HepG2 (cell line): ENCODE data around the gene PKM. TPM values are rescaled to one million over a fixed set of nuclear protein-coding genes. Genes with fewer than 3 reads are reported as not detected.

ENCODE experiments used
- ADNP ChIP-seq: sonication (generic); formaldehyde crosslinking; IDR thresholded peaks from 2 replicates; pipeline ENCODE4 v1.4.0; 2020; ENCODE audit warnings: missing genetic modification reagents
- AHR ChIP-seq: IDR thresholded peaks from 2 replicates; pipeline ENCODE4 v1.6.1; 2018; ENCODE audit warnings: missing genetic modification reagents, missing compliant biosample characterization
- CBX1 ChIP-seq: IDR thresholded peaks from one replicate; pipeline ENCODE4 v1.6.1; 2016; ENCODE audit warnings: antibody characterized with exemption, low read depth
- FOSL2 ChIP-seq: sonication (generic); formaldehyde crosslinking; IDR thresholded peaks from 2 replicates; pipeline ENCODE4 v1.4.0; 2020; ENCODE audit warnings: missing genetic modification reagents
- FOXO1 ChIP-seq: sonication (generic); formaldehyde crosslinking; IDR thresholded peaks from 2 replicates; pipeline ENCODE4 v1.4.0; 2020; ENCODE audit warnings: missing genetic modification reagents
- GFI1 ChIP-seq: sonication (generic); formaldehyde crosslinking; IDR thresholded peaks from 2 replicates; pipeline ENCODE4 v1.5.0; 2020; ENCODE audit warnings: missing genetic modification reagents, mild to moderate bottlenecking, borderline replicate concordance
- HCFC1 ChIP-seq: fragments of 150-350 bp; IDR thresholded peaks from 2 replicates; pipeline ENCODE4 v1.6.1; 2014; ENCODE audit warnings: low read depth, low read length
- HNF4A ChIP-seq: sonication (generic); formaldehyde crosslinking; IDR thresholded peaks from 2 replicates; pipeline ENCODE4 v1.4.0; 2020; ENCODE audit warnings: missing genetic modification reagents
- ISL2 ChIP-seq: sonication (generic); formaldehyde crosslinking; IDR thresholded peaks from 2 replicates; pipeline ENCODE4 v1.5.0; 2020; ENCODE audit warnings: missing genetic modification reagents
- JUN ChIP-seq: sonication (generic); formaldehyde crosslinking; IDR thresholded peaks from 2 replicates; pipeline ENCODE4 v1.4.0; 2020; ENCODE audit warnings: mild to moderate bottlenecking, missing genetic modification reagents
- JUND ChIP-seq: sonication (generic); formaldehyde crosslinking; IDR thresholded peaks from 2 replicates; pipeline ENCODE4 v1.8.0; 2022; ENCODE audit warnings: mild to moderate bottlenecking, missing genetic modification reagents
- MAFF ChIP-seq: IDR thresholded peaks from 2 replicates; pipeline ENCODE4 v1.6.1; 2011; ENCODE audit warnings: low read depth, low read length, improper control_type of control experiment
- THAP11 ChIP-seq: IDR thresholded peaks from 2 replicates; pipeline ENCODE4 v1.6.1; 2016; ENCODE audit warnings: missing biosample characterization, missing genetic modification reagents
- polyA plus RNA-seq, 8 experiments: library from polyadenylated mRNA; depleted of rRNA in 3 of 8; stranded (reverse) in 7 of 8; unstranded in 1 of 8; fragments of >200 nt; fragmentation: Illumina TruSeq in 4 of 8; extraction: Trizol in 4 of 8; gene quantifications; 2 replicates each; pipeline versions ENCODE4 v1.2.1 to v1.2.3, GENCODE V29; 2011 to 2016; ENCODE audit warnings: low read depth in 4 of 8, missing spikeins in 1 of 8, mixed read lengths in 1 of 8; ENCODE audit not compliant: insufficient read depth in 1 of 8
- total RNA-seq, 5 experiments: library from RNA; depleted of rRNA; stranded (reverse); fragments of >200 nt; fragmentation: Illumina TruSeq; extraction: Trizol; gene quantifications; 2 replicates each; pipeline ENCODE4 v1.2.3, GENCODE V29; 2016; ENCODE audit warnings: low read depth in 1 of 5
- TF ChIP-seq, protein P1 (sequence below): sonication (generic); formaldehyde crosslinking; conservative IDR thresholded peaks from 2 replicates; pipeline ENCODE4 v1.4.0; 2020; ENCODE audit warnings: mild to moderate bottlenecking, missing genetic modification reagents, moderate library complexity
- TF ChIP-seq, protein P2 (sequence below): IDR thresholded peaks from 2 replicates; pipeline ENCODE4 v1.6.1; 2016; ENCODE audit warnings: low read depth, borderline replicate concordance
- TF ChIP-seq, protein P3 (sequence below): sonication (generic); formaldehyde crosslinking; IDR thresholded peaks from 2 replicates; pipeline ENCODE4 v1.9.0; 2021; ENCODE audit warnings: missing genetic modification reagents, mild to moderate bottlenecking, borderline replicate concordance
- TF ChIP-seq, protein P4 (sequence below): sonication (generic); formaldehyde crosslinking; IDR thresholded peaks from 2 replicates; pipeline ENCODE4 v1.8.0; 2022; ENCODE audit warnings: mild to moderate bottlenecking, missing genetic modification reagents, borderline replicate concordance
- TF ChIP-seq, protein P5 (sequence below): sonication (generic); formaldehyde crosslinking; IDR thresholded peaks from 2 replicates; pipeline ENCODE4 v1.4.0; 2020; ENCODE audit warnings: missing genetic modification reagents
- TF ChIP-seq, protein P6 (sequence below): IDR thresholded peaks from 2 replicates; pipeline ENCODE4 v1.6.1; 2016; ENCODE audit warnings: missing compliant biosample characterization, missing genetic modification reagents, borderline replicate concordance

The PKM gene
- total and polyA plus RNA-seq, 2 of the 13 experiments (the other 11 are each of a cell fraction or from before 2014, with no cell fraction given): 488 to 780 TPM

DNA sequence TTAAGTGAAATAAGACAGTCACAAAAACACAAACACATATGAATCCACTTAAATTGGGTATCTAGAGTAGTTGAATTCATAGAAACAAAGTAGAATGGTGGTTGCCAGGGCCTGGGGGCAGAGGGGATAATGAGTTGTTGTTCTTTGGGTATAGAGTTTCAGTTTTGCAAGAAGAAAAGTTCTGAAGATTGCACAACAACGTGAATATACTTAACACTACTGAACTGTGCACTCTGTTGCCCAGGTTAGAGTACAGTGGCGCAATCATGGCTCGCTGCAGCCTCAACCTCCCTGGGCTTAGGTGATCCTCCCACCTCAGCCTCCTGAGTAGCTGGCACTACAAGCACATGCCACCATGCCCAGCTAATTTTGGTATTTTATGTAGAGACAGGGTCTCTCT is 48.3 kb downstream of the PKM start (continued):
- TF ChIP-seq, protein P1, sequence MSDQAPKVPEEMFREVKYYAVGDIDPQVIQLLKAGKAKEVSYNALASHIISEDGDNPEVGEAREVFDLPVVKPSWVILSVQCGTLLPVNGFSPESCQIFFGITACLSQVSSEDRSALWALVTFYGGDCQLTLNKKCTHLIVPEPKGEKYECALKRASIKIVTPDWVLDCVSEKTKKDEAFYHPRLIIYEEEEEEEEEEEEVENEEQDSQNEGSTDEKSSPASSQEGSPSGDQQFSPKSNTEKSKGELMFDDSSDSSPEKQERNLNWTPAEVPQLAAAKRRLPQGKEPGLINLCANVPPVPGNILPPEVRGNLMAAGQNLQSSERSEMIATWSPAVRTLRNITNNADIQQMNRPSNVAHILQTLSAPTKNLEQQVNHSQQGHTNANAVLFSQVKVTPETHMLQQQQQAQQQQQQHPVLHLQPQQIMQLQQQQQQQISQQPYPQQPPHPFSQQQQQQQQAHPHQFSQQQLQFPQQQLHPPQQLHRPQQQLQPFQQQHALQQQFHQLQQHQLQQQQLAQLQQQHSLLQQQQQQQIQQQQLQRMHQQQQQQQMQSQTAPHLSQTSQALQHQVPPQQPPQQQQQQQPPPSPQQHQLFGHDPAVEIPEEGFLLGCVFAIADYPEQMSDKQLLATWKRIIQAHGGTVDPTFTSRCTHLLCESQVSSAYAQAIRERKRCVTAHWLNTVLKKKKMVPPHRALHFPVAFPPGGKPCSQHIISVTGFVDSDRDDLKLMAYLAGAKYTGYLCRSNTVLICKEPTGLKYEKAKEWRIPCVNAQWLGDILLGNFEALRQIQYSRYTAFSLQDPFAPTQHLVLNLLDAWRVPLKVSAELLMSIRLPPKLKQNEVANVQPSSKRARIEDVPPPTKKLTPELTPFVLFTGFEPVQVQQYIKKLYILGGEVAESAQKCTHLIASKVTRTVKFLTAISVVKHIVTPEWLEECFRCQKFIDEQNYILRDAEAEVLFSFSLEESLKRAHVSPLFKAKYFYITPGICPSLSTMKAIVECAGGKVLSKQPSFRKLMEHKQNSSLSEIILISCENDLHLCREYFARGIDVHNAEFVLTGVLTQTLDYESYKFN: peak; percentile 87
- TF ChIP-seq ISL2 (CRISPR knock-in tag) (peak; percentile 82), CBX1 (peak; percentile 85), HCFC1 (no peak), MAFF (no peak), FOXO1 (CRISPR knock-in tag) (peak; percentile 90), HNF4A (CRISPR knock-in tag) (peak; percentile 99), GFI1 (CRISPR knock-in tag) (no peak), AHR (CRISPR knock-in tag) (peak; percentile 36; the same call in 1 of the 2 replicates), JUND (peak; percentile 57; the same call in 1 of the 2 replicates), ADNP (CRISPR knock-in tag) (peak; percentile 96), FOSL2 (CRISPR knock-in tag) (peak; percentile 77), THAP11 (CRISPR knock-in tag) (peak; percentile 73), JUN (CRISPR knock-in tag) (no peak)
- TF ChIP-seq, protein P2, sequence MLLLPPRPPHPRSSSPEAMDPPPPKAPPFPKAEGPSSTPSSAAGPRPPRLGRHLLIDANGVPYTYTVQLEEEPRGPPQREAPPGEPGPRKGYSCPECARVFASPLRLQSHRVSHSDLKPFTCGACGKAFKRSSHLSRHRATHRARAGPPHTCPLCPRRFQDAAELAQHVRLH (CRISPR knock-in tag): peak; percentile 69; the same call in 1 of the 2 replicates
- TF ChIP-seq, protein P3, sequence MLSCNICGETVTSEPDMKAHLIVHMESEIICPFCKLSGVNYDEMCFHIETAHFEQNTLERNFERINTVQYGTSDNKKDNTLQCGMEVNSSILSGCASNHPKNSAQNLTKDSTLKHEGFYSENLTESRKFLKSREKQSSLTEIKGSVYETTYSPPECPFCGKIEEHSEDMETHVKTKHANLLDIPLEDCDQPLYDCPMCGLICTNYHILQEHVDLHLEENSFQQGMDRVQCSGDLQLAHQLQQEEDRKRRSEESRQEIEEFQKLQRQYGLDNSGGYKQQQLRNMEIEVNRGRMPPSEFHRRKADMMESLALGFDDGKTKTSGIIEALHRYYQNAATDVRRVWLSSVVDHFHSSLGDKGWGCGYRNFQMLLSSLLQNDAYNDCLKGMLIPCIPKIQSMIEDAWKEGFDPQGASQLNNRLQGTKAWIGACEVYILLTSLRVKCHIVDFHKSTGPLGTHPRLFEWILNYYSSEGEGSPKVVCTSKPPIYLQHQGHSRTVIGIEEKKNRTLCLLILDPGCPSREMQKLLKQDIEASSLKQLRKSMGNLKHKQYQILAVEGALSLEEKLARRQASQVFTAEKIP: no peak
- TF ChIP-seq, protein P4, sequence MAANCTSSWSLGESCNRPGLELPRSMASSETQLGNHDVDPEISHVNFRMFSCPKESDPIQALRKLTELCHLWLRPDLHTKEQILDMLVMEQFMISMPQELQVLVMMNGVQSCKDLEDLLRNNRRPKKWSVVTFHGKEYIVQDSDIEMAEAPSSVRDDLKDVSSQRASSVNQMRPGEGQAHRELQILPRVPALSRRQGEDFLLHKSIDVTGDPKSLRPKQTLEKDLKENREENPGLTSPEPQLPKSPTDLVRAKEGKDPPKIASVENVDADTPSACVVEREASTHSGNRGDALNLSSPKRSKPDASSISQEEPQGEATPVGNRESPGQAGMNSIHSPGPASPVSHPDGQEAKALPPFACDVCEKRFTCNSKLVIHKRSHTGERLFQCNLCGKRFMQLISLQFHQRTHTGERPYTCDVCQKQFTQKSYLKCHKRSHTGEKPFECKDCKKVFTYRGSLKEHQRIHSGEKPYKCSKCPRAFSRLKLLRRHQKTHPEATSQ: peak; percentile 53; the same call in 1 of the 2 replicates
- TF ChIP-seq, protein P5, sequence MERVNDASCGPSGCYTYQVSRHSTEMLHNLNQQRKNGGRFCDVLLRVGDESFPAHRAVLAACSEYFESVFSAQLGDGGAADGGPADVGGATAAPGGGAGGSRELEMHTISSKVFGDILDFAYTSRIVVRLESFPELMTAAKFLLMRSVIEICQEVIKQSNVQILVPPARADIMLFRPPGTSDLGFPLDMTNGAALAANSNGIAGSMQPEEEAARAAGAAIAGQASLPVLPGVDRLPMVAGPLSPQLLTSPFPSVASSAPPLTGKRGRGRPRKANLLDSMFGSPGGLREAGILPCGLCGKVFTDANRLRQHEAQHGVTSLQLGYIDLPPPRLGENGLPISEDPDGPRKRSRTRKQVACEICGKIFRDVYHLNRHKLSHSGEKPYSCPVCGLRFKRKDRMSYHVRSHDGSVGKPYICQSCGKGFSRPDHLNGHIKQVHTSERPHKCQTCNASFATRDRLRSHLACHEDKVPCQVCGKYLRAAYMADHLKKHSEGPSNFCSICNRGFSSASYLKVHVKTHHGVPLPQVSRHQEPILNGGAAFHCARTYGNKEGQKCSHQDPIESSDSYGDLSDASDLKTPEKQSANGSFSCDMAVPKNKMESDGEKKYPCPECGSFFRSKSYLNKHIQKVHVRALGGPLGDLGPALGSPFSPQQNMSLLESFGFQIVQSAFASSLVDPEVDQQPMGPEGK (CRISPR knock-in tag): peak; percentile 67
- TF ChIP-seq, protein P6, sequence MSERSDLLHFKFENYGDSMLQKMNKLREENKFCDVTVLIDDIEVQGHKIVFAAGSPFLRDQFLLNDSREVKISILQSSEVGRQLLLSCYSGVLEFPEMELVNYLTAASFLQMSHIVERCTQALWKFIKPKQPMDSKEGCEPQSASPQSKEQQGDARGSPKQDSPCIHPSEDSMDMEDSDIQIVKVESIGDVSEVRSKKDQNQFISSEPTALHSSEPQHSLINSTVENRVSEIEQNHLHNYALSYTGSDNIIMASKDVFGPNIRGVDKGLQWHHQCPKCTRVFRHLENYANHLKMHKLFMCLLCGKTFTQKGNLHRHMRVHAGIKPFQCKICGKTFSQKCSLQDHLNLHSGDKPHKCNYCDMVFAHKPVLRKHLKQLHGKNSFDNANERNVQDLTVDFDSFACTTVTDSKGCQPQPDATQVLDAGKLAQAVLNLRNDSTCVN (CRISPR knock-in tag): peak; percentile 60; the same call in 1 of the 2 replicates
